NCI-H2227 (cell line): Measurements from ENCODE around the gene NAIP.
"Not testable (repeated sequence)": the region's sequence is repeated elsewhere in the genome, so short reads cannot be mapped to it uniquely, and the experiment has no call there.

ENCODE experiments used
- DNase-seq: peaks from one replicate; lab custom pipeline; 2025; ENCODE audit not compliant: unreplicated experiment; lab: John Stamatoyannopoulos, UW

Gene NAIP

GRCh38 chr5:71025289-71025953 is at the start of gene NAIP:
TSS of gene NAIP (minus strand) at chr5:71025339. CDS start at chr5:71012915, 12,424 bp downstream.
- not testable (repeated sequence) for DNase-seq

- DNase-seq = not testable (repeated sequence)
Observed at GRCh38 chr5:71067262-71067928, 42.3 kb upstream of the NAIP start, which contains the start of gene GTF2H2. TSS of gene GTF2H2 (minus strand) at chr5:71067676. CDS start at chr5:71062763, 4,913 bp downstream.

- not testable (repeated sequence) for DNase-seq
Observed at GRCh38 chr5:71061322-71061721, 36.2 kb upstream of the NAIP start.

- DNase-seq = not testable (repeated sequence)
Observed at GRCh38 chr5:71059426-71059825, 34.3 kb upstream of the NAIP start.

- not testable (repeated sequence) for DNase-seq
Observed at GRCh38 chr5:71044808-71045207, 19.7 kb upstream of the NAIP start.

- DNase-seq = not testable (repeated sequence)
Observed at GRCh38 chr5:71044128-71044527, 19.0 kb upstream of the NAIP start.

- DNase-seq = not testable (repeated sequence)
Observed at GRCh38 chr5:71031046-71031776, 6.1 kb upstream of the NAIP start.

GRCh38 chr5:71020643-71021042 is 4.5 kb downstream of the NAIP start:
- DNase-seq = not testable (repeated sequence)

- not testable (repeated sequence) for DNase-seq
Observed at GRCh38 chr5:71018376-71019005, 6.6 kb downstream of the NAIP start.

- DNase-seq = no peak
Observed at GRCh38 chr5:71014176-71014575, 11.0 kb downstream of the NAIP start.

GRCh38 chr5:71013575-71013974 is 11.6 kb downstream of the NAIP start:
- DNase-seq = no peak

- no peak for DNase-seq
Observed at GRCh38 chr5:71011194-71011792, 13.8 kb downstream of the NAIP start.

GRCh38 chr5:71006983-71007382 is 18.2 kb downstream of the NAIP start:
- DNase-seq = not testable (repeated sequence)

GRCh38 chr5:70984882-70985281 is 40.3 kb downstream of the NAIP start:
- DNase-seq = not testable (repeated sequence)

- not testable (repeated sequence) for DNase-seq
Observed at GRCh38 chr5:70967220-70967619, 57.9 kb downstream of the NAIP start.

GRCh38 chr5:70964531-70964930 is 60.6 kb downstream of the NAIP start:
- not testable (repeated sequence) for DNase-seq

- DNase-seq = not testable (repeated sequence)
Observed at GRCh38 chr5:70953068-70953467, 72.1 kb downstream of the NAIP start.

GRCh38 chr5:70932560-70932959 is 92.6 kb downstream of the NAIP start:
- DNase-seq = not testable (repeated sequence)

- DNase-seq = not testable (repeated sequence)
Observed at GRCh38 chr5:70931709-70932368, 93.3 kb downstream of the NAIP start.

GRCh38 chr5:70925211-70925562 is 100.0 kb downstream of the NAIP start:
- DNase-seq = not testable (repeated sequence)
